Activated T-cell treated with anti-CD3 and anti-CD28 coated beads for 24 hours (primary cell): ENCODE results near the gene ARL4D.

Experiments used
- DNase-seq: peaks from one replicate; pipeline ENCODE4 v3.0.0-alpha.2; 2020; ENCODE audit warnings: low read depth

ARL4D gene

DNA sequence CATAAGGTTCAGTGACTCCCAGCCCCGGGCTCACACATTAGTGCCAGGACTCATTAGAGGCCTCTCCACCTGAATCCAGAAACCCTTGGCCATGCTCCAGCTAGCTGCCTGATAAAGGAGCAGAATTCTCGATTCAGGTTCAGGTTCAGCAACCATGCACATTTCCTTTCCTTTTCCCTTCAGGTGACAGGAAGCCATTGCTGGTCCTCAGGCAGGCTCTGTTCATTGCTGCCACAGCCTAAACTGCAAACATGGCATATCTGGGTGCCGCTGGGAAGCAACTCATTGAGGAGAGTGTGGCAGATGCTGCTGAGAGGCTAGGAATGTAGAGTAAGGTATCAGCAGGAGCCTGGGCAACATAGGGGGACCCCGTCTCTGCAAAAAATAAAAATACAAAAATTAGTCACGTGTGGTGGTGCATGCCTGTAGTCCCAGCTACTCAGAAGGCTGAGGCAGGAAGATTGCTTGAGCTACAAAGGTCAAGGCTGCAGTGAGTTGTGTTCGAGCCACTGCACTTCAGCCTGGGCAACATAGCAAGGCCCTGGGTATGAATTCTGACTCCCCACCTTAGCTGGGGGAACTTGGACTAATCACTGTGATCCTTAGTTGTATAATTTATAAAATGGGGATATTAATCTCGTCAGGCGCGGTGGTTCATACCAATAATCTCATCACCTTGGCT, 28.7 kb downstream of the ARL4D start:
- no peak for DNase-seq

GRCh38 chr17:43428524-43428923, 29.7 kb downstream of the ARL4D start:
- DNase-seq, result no peak

- DNase-seq, result no peak
These were observed 32.3 kb downstream of the ARL4D start for GRCh38 chr17:43430936-43431713.

GRCh38 chr17:43431714-43432523, 33.1 kb downstream of the ARL4D start:
- no peak for DNase-seq

GRCh38 chr17:43434902-43435319, 36.1 kb downstream of the ARL4D start:
- DNase-seq, result no peak

DNA sequence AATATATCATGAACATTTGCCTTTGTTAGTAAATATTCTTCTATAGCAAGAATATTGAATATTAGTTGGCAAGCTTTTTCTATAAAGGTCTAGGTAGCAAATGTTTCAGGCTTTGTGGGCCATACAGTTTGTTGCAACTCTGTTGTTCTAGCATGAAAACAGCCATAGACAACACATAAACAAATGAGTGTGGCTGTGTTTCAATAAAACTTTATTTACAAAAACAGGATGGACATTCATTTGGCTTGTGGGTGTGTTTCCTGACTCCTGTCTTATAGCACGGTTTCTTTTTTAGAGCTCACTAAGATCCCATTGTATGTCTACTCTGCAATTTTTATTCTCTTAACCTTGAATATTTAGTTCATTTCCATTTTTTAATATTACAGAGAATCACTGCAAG, 39.0 kb downstream of the ARL4D start:
- no peak for DNase-seq

- DNase-seq, result no peak
These were observed 39.8 kb downstream of the ARL4D start for GRCh38 chr17:43438626-43439025.

DNA sequence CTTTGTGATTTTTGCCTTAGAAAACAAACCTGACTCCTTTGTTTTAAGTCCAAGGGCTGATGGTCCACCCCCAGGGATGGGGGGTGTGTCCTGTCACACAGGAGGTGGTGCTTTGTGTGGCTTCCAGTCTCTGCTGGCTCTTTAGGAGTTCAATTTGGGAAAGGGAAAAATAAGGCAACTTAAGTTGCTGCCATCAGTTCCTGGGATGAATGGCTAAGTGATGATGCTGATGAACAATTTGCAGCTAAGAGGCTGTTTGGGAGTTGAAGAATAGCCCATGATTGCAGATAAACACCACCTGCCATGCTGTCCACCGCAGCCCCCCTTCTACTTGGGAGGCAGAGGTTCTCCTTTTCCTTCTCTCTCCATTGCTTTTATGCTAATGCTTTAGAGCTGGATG, 40.2 kb downstream of the ARL4D start:
- DNase-seq, result no peak

- no peak for DNase-seq
These were observed 43.9 kb downstream of the ARL4D start for GRCh38 chr17:43442711-43443110.

GRCh38 chr17:43443381-43443780, 44.6 kb downstream of the ARL4D start:
- no peak for DNase-seq

DNA sequence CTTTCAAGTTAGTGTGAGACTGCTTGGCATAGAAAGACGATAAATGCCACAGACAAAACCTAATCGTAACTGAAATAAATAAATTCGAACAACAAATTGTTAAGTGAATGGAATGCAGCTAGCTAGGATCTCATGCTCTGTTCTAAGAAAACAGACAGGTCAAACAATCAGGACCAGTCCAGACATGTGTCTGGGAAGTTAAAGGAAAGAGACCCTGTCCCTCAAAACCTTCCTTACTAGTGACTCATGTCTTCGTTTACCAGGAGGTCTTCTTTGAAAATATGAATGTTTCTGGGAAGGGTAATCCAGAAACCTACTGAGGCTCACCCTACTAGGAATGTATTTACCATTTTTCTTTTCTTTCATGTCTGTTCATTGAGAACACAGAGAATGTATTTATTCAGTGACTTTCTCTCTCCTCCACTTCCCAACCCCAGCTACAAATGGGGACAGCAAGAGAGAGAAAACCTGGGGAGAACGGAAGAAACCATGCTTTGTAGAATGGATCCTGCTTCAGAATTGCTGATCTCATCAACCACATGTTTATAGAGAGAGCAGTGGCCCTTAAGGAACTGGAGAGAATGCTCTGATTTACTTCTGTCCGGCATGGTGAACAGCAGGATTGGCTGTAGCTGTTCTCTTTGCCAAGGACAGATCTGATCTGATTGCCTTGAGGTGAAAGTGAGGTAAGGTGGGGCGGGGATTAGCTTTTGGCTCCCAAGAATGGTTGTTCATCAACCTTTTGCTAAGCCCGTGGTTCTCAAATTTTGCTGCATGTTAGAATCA, 45.6 kb downstream of the ARL4D start:
- no peak for DNase-seq

DNA sequence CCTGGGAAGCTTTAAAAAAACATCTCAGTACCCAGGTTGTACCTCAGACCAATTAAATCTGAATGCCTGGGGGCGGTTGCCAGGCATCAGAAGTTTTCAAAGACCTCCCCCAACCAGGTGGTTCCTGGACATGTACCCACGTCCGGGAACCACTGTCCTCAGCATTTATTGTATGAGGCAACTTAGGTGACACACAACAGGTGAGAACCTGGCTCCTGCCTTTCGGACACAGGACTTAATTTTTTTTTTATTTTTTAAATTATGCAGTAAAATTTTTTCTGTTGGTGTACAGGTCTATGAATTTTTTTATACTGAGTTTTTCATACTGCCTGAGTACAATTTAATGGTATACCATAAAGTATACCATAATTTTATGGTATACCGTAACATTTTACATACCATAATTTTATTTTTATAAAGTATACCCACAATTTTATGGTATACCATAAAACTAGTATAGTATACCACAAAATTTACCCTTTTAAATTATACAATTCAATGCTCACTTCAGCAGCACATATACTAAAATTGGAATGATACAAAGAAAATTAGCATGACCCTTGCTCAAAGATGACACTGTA, 46.3 kb downstream of the ARL4D start:
- DNase-seq, result no peak

- DNase-seq, result no peak
These were observed 48.0 kb downstream of the ARL4D start for GRCh38 chr17:43446773-43447172.

DNA sequence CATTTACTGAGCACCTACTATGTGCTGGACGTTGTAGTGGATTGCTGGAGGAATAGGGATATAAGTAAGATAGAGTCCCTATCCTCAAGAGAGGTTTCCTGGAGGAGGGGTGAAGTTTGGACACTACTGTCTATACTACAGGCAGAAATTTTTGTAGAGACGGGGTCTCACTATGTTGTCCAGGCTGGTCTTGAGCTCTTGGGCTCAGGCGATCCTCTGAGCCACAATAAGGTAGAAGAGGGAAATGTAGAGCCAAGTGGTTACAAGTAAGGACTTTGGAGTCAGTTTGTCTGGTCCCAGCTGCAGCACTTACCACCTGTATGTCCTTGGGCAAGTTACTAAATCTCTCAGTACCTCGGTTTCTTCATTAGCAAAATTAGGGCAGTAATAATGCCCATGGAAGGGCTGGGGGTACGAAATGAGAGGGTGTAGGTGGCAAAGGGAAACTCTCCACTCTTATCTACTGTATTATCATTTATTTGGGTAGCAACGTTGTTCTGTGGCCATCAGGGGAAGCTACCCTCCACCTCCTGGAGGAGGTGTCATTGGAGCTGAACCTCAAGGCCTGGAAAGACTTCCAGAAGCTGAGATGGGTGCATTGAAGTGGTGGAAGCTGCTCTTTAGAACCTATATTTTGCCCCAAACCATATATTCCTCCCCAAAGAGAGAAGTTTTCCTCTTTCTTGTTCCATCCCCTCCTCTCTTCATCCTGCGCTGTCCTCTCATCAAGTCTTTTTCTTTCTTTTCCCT, 50.1 kb downstream of the ARL4D start:
- no peak for DNase-seq

DNA sequence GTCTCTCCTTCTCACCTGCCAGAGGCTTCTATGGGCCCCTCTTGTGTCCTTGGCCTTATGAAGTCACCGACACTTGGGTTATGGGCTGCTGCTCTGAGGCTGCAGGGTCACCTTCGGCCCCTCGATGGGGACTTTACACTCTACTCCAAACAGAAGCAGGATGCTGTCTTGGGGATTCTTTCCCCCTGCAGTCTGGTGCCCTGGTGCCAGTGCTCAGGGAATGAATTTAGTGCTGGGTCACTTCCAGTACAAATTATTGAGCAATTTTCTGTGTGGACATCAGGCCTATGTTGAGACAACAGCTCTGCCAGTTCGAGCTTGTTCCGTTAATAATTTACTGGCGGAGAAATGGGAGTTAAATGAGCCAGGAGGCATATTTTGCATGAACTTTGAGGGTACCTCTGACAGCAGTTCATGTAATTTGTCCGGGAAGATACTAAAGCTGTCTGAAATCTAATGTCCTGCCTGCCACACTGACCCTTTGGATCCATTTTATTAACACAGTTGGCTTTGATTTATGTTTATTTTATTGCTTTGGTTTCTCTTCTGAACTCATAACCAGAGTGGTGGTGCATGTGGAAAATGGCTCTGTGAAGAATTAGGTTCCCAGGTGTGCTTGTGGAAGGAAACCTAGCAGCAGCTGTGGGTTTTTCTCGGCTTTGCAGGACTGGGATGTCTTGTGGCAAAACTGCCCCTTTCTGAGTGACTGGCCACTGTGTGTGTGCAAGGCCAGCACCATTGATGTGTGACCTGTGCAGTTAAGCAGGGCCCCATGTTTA, 50.9 kb downstream of the ARL4D start:
- no peak for DNase-seq
